Astrocyte of the spinal cord (primary cell): ENCODE results near the gene TMBIM4.
A peak's percentile ranks its signal among the peaks of the same experiment; 100 is the strongest.

Experiments used
- DNase-seq: peaks from one replicate; pipeline ENCODE4 v3.0.0; 2011; ENCODE audit warnings: low read depth, low spot score
- H3K4me3 ChIP-seq: 2 replicates; pipeline ENCODE4 v1.5.1; 2011; ENCODE audit warnings: low read depth, mild to moderate bottlenecking, low read length, moderate library complexity
- CTCF ChIP-seq: IDR thresholded peaks from 2 replicates; pipeline ENCODE4 v1.5.1; 2012; ENCODE audit warnings: low read depth, mild to moderate bottlenecking, low read length, inconsistent platforms
- in situ Hi-C: cut with HindIII; loops from 2 replicates; pipeline ENCODE4 v1.10.0; 2017; ENCODE audit warnings: low sequenced_read_pairs

TMBIM4 gene

GRCh38 chr12:66142826-66143225 is 27.0 kb downstream of the TMBIM4 start:
- no peak for DNase-seq
- H3K4me3 ChIP-seq, result no peak overlapping the region
- in situ Hi-C loops, result no loop called here
- no peak for TF ChIP-seq CTCF

- no peak overlapping the region for H3K4me3 ChIP-seq
- DNase-seq, result no peak
- in situ Hi-C loops, result no loop called here
- no peak for TF ChIP-seq CTCF
Observed at GRCh38 chr12:66141299-66141698, 28.5 kb downstream of the TMBIM4 start.

GRCh38 chr12:66140731-66141130 is 29.1 kb downstream of the TMBIM4 start:
- in situ Hi-C loops, result no loop called here
- DNase-seq, result no peak
- no peak for TF ChIP-seq CTCF
- H3K4me3 ChIP-seq, result no peak overlapping the region

GRCh38 chr12:66139328-66139727 is 30.5 kb downstream of the TMBIM4 start:
- no peak overlapping the region for H3K4me3 ChIP-seq
- TF ChIP-seq CTCF, result no peak
- in situ Hi-C loops, result no loop called here
- DNase-seq, result no peak

GRCh38 chr12:66137937-66138336 is 31.9 kb downstream of the TMBIM4 start:
- H3K4me3 ChIP-seq, result no peak overlapping the region
- no peak for DNase-seq
- TF ChIP-seq CTCF, result no peak
- in situ Hi-C loops, result no loop called here

GRCh38 chr12:66132408-66132807 is 37.4 kb downstream of the TMBIM4 start:
- in situ Hi-C loops, result no loop called here
- DNase-seq, result peak; percentile 80

More at GRCh38 chr12:66132408-66132807, 37.4 kb downstream of the TMBIM4 start:
- no peak for TF ChIP-seq CTCF
- H3K4me3 ChIP-seq, result no peak overlapping the region
